Thyroid gland (tissue), 4 donors: ENCODE data around the gene ATAD3B.

ENCODE experiments used
- CTCF ChIP-seq, 6 experiments: fragments of 200-600 bp in 3 of 6; fragments of 450-650 bp in 3 of 6; sonication (generic) in 3 of 6; IDR thresholded peaks; one replicate each; pipeline ENCODE4 v1.5.1; 2016 to 2019; ENCODE audit warnings: antibody characterized with exemption in 6 of 6, mild to moderate bottlenecking in 2 of 6, inconsistent platforms in 1 of 6, moderate library complexity in 1 of 6
- POLR2A ChIP-seq, 2 donors: fragments of 450-650 bp; IDR thresholded peaks; one replicate each; pipeline ENCODE4 v1.6.1; 2017; ENCODE audit warnings: antibody characterized with exemption in 2 of 2, mild to moderate bottlenecking in 2 of 2, moderate library complexity in 1 of 2

GRCh38 chr1:1425426-1425752, 46.2 kb upstream of the ATAD3B start:
- TF ChIP-seq POLR2A (IDR thresholded peaks at IDR 0.05) (no peak), CTCF (IDR thresholded peaks at IDR 0.05) (no peak)
